ENCODE data around the gene GRIN1.
A peak's percentile ranks its signal among the peaks of the same experiment; 100 is the strongest.

The GRIN1 gene

GRCh38 chr9:137213160-137214060, 74.5 kb downstream of the GRIN1 start:
- no peaks in the 10 kb centered on the region for H3K9me3 ChIP-seq (replicated peaks in 1 of 11)
- TF ChIP-seq Cebpa-rat (IDR thresholded peaks at IDR 0.05) = no peak
- peaks cover 28 to 95% (median 54%) of the 10 kb centered on the region in 11 experiments; a peak in 21 of 22 replicates for H3K36me3 ChIP-seq
- H3K27me3 ChIP-seq = no peaks in the 10 kb centered on the region
- peaks cover 0 to 88% (median 15%) of the 10 kb centered on the region in 11 experiments; a peak in 13 of 22 replicates for H4K20me1 ChIP-seq
- no peak overlapping the region for H3K4me3 ChIP-seq
- H3K4me2 ChIP-seq = no peak overlapping the region
- no peak overlapping the region for H3K27ac ChIP-seq
- H3K9ac ChIP-seq = 0 out of 22 replicates have a peak overlapping the region, but pooled peaks of 1 of the 11 experiments have one; percentile 8
- peaks cover 26 to 40% (median 31%) of the 10 kb centered on the region in 10 experiments for H3K4me1 ChIP-seq

GRCh38 chr9:137214620-137215019, 75.7 kb downstream of the GRIN1 start:
- peaks cover 25 to 43% (median 37%) of the 10 kb centered on the region in 10 experiments for H3K4me1 ChIP-seq
- H3K27ac ChIP-seq = no peak overlapping the region
- H3K9ac ChIP-seq = no peak overlapping the region
- no peak for TF ChIP-seq Cebpa-rat (IDR thresholded peaks at IDR 0.05)
- peaks cover 21 to 90% (median 46%) of the 10 kb centered on the region in 11 experiments; a peak in 21 of 22 replicates for H3K36me3 ChIP-seq
- no peak overlapping the region for H3K4me2 ChIP-seq
- H3K4me3 ChIP-seq = no peak overlapping the region
- no peaks in the 10 kb centered on the region for H3K27me3 ChIP-seq
- H4K20me1 ChIP-seq = peaks cover 0 to 88% (median 15%) of the 10 kb centered on the region in 11 experiments; a peak in 13 of 22 replicates
- H3K9me3 ChIP-seq (replicated peaks in 1 of 11) = no peaks in the 10 kb centered on the region

- no peaks in the 10 kb centered on the region for H3K9me3 ChIP-seq (replicated peaks in 1 of 11)
- H3K4me3 ChIP-seq = no peak overlapping the region
- peak overlapping the region in 2 of 11 experiments; percentile 85 to 96; a peak in 2 of 22 replicates for H3K4me2 ChIP-seq
- no peaks in the 10 kb centered on the region for H3K27me3 ChIP-seq
- H3K9ac ChIP-seq = peak overlapping the region in 5 of 11 experiments; percentile 4 to 64 (median 44); a peak in 3 of 22 replicates
- H3K36me3 ChIP-seq = peaks cover 20 to 86% (median 50%) of the 10 kb centered on the region in 11 experiments; a peak in 20 of 22 replicates
- H3K27ac ChIP-seq = no peak overlapping the region
- peaks cover 0 to 89% (median 15%) of the 10 kb centered on the region in 11 experiments; a peak in 13 of 22 replicates for H4K20me1 ChIP-seq
- TF ChIP-seq Cebpa-rat (IDR thresholded peaks at IDR 0.05) = no peak
- H3K4me1 ChIP-seq = peaks cover 22 to 48% (median 32%) of the 10 kb centered on the region in 10 experiments
Measured at GRCh38 chr9:137215196-137215986, 76.4 kb downstream of the GRIN1 start.

- Histone ChIP-seq H4K20me1 (peaks cover 0 to 83% (median 14%) of the 10 kb centered on the region in 11 experiments; a peak in 12 of 22 replicates), H3K4me2 (peak overlapping the region; percentile 42 to 96 (median 68)), H3K27me3 (no peaks in the 10 kb centered on the region), H3K4me1 (peaks cover 23 to 53% (median 34%) of the 10 kb centered on the region in 10 experiments), H3K36me3 (peaks cover 20 to 77% (median 50%) of the 10 kb centered on the region in 11 experiments; a peak in 20 of 22 replicates), H3K9ac (peak overlapping the region in 10 of 11 experiments; percentile 42 to 74 (median 54); a peak in 13 of 22 replicates), H3K4me3 (peak overlapping the region in 5 of 10 experiments; percentile 32 to 52 (median 37); a peak in 5 of 20 replicates), H3K9me3 (replicated peaks in 1 of 11) (no peaks in the 10 kb centered on the region), H3K27ac (peak overlapping the region in 1 of 11 experiments; percentile 49; a peak in 2 of 22 replicates)
- no peak for TF ChIP-seq Cebpa-rat (IDR thresholded peaks at IDR 0.05)
Measured at GRCh38 chr9:137216188-137216965, 77.4 kb downstream of the GRIN1 start.

- Histone ChIP-seq H3K9ac (peak overlapping the region; percentile 32 to 74 (median 57); a peak in 21 of 22 replicates), H3K27ac (peak overlapping the region in 10 of 11 experiments; percentile 1 to 68 (median 36); a peak in 17 of 22 replicates), H3K27me3 (no peaks in the 10 kb centered on the region), H3K4me3 (peak overlapping the region in 5 of 10 experiments; percentile 32 to 52 (median 37); a peak in 9 of 20 replicates), H3K9me3 (replicated peaks in 1 of 11) (no peaks in the 10 kb centered on the region), H3K4me2 (peak overlapping the region; percentile 42 to 96 (median 68)), H3K4me1 (peaks cover 23 to 56% (median 36%) of the 10 kb centered on the region in 10 experiments), H4K20me1 (peaks cover 0 to 71% (median 12%) of the 10 kb centered on the region in 11 experiments; a peak in 11 of 22 replicates), H3K36me3 (peaks cover 20 to 66% (median 45%) of the 10 kb centered on the region in 11 experiments; a peak in 20 of 22 replicates)
- no peak for TF ChIP-seq Cebpa-rat (IDR thresholded peaks at IDR 0.05)
Measured at GRCh38 chr9:137217276-137218211, 78.6 kb downstream of the GRIN1 start.

- H4K20me1 ChIP-seq = peaks cover 0 to 64% (median 12%) of the 10 kb centered on the region in 11 experiments; a peak in 10 of 22 replicates
- no peaks in the 10 kb centered on the region for H3K9me3 ChIP-seq (replicated peaks in 1 of 11)
- peaks cover 20 to 58% (median 41%) of the 10 kb centered on the region in 11 experiments; a peak in 20 of 22 replicates for H3K36me3 ChIP-seq
- peaks cover 29 to 62% (median 42%) of the 10 kb centered on the region in 10 experiments for H3K4me1 ChIP-seq
- peak overlapping the region in 7 of 11 experiments; percentile 24 to 74 (median 57); a peak in 10 of 22 replicates for H3K9ac ChIP-seq
- H3K27me3 ChIP-seq = no peaks in the 10 kb centered on the region
- H3K4me2 ChIP-seq = peak overlapping the region in 7 of 11 experiments; percentile 63 to 96 (median 80); a peak in 16 of 22 replicates
- H3K4me3 ChIP-seq = peak overlapping the region in 1 of 10 experiments; percentile 43; a peak in 2 of 20 replicates
- H3K27ac ChIP-seq = peak overlapping the region in 4 of 11 experiments; percentile 49 to 68 (median 56); a peak in 10 of 22 replicates
- TF ChIP-seq Cebpa-rat (IDR thresholded peaks at IDR 0.05) = no peak
Measured at GRCh38 chr9:137218212-137218753, 79.3 kb downstream of the GRIN1 start.

Measured in BLaER1 treated with 17β-estradiol and CSF1 and Interleukin-3, amounts not matched to agents 10 nM and 100 nM (cell line).